Common myeloid progenitor, CD34-positive (primary cell): ENCODE results near the gene CCNDBP1.
"Not testable (repeated sequence)": the region's sequence is repeated elsewhere in the genome, so short reads cannot be mapped to it uniquely, and the experiment has no call there.

Experiments
- CTCF ChIA-PET: fragments of 350-600 bp; sonication (Branson Sonifier 250); formaldehyde crosslinking; loops from one replicate; lab custom pipeline; 2021; ENCODE audit warnings: antibody characterized with exemption; lab: Charles Lee
- POLR2A ChIA-PET: fragments of 350-600 bp; sonication (Branson Sonifier 250); formaldehyde crosslinking; loops from one replicate; lab custom pipeline; 2021; ENCODE audit warnings: antibody characterized with exemption; lab: Charles Lee
- DNase-seq, 3 donors: peaks; one replicate each; pipeline versions ENCODE4 v3.0.0 to v3.0.0-alpha.2; 2013
- H3K27ac ChIP-seq, 2 experiments: 1 replicate in 1 of 2; 2 replicates in 1 of 2; pipeline ENCODE4 v1.7.0; 2013; ENCODE audit warnings: inconsistent platforms in 2 of 2, low read length in 2 of 2, mild to moderate bottlenecking in 2 of 2, low read depth in 1 of 2, moderate library complexity in 1 of 2; ENCODE audit not compliant: severe bottlenecking in 2 of 2, insufficient read depth in 1 of 2, poor library complexity in 1 of 2
- H3K27me3 ChIP-seq, 5 experiments: replicated peaks in 2 of 5; 1 replicate in 3 of 5; 2 replicates in 2 of 5; pipeline versions ENCODE4 v1.6.1 to v1.7.0; 2013; ENCODE audit warnings: low read length in 4 of 5, mild to moderate bottlenecking in 2 of 5, moderate library complexity in 2 of 5, inconsistent platforms in 1 of 5; ENCODE audit not compliant: insufficient read depth in 5 of 5, control insufficient read depth in 4 of 5
- H3K36me3 ChIP-seq, 4 experiments: 1 replicate in 2 of 4; 2 replicates in 2 of 4; pipeline versions ENCODE4 v1.6.1 to v1.7.0; 2013; ENCODE audit warnings: low read length in 3 of 4, control low read depth in 1 of 4, mild to moderate bottlenecking in 1 of 4; ENCODE audit not compliant: control insufficient read depth in 4 of 4, insufficient read depth in 4 of 4
- H3K4me1 ChIP-seq, 4 experiments: 1 replicate in 3 of 4; 2 replicates in 1 of 4; pipeline versions ENCODE4 v1.6.1 to v1.7.1; 2013; ENCODE audit warnings: low read length in 3 of 4, mild to moderate bottlenecking in 3 of 4, control low read depth in 1 of 4, inconsistent platforms in 1 of 4, moderate library complexity in 1 of 4; ENCODE audit not compliant: control insufficient read depth in 4 of 4, insufficient read depth in 4 of 4; ENCODE audit errors: control extremely low read depth in 1 of 4
- H3K4me3 ChIP-seq, 7 experiments: 1 replicate in 4 of 7; 2 replicates in 3 of 7; pipeline versions ENCODE4 v1.5.1 to v1.7.0; 2013; ENCODE audit warnings: mild to moderate bottlenecking in 7 of 7, low read length in 6 of 7, moderate library complexity in 6 of 7, inconsistent platforms in 2 of 7, low read depth in 2 of 7, control low read depth in 1 of 7; ENCODE audit not compliant: insufficient read depth in 4 of 7, control insufficient read depth in 1 of 7; ENCODE audit errors: extremely low read depth in 1 of 7
- H3K9me3 ChIP-seq, 5 experiments: 1 replicate in 4 of 5; 2 replicates in 1 of 5; pipeline versions ENCODE4 v1.6.1 to v1.7.1; 2013; ENCODE audit warnings: low read length in 4 of 5, mild to moderate bottlenecking in 2 of 5, inconsistent platforms in 1 of 5, low read depth in 1 of 5, moderate library complexity in 1 of 5; ENCODE audit not compliant: control insufficient read depth in 4 of 5, insufficient read depth in 2 of 5; ENCODE audit errors: control extremely low read depth in 1 of 5
- WGBS: methylation state at CpG from one replicate; pipeline ENCODE4 v1.1.5; 2013; ENCODE audit not compliant: insufficient coverage; 5-methylcytosine and 5-hydroxymethylcytosine counted together

CCNDBP1 gene

GRCh38 chr15:43220991-43221403 is 35.8 kb downstream of the CCNDBP1 start, which contains the start of gene EPB42:
Gene EPB42 (minus strand): TSS chr15:43221018. CDS start chr15:43220825, 193 bp downstream.
- H3K4me1 ChIP-seq: peaks cover 0 to 15% (median 3%) of the 10 kb centered on the region in 4 experiments
- POLR2A ChIA-PET: interaction anchor here (1.6 kb wide), 1 partner anchor 13 kb away, joined by 4 read pairs; no protein-coding TSS in a partner anchor

DNA sequence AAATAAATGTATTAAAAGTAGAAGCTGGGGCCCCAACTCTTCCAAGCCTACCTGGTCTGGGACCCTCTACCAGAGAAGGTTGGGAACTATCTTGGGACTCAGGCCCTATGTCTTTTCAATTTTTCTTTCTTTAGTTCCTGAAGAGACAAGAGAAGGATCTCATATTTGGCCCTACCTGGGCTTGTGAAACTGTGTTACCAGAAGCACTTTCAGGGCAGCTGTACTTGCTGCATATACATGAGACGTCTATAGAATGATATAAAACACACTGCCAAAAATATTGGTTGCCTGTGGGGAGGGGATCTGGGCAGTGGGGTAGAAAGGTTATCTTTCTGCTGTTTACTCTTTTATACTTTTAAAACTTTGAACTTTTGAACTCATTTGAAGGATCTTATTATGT is 36.2 kb downstream of the CCNDBP1 start:
- Histone ChIP-seq H3K4me3 (no peak overlapping the region), H3K27me3 (no peaks in the 10 kb centered on the region), H3K4me1 (peaks cover 0 to 15% (median 3%) of the 10 kb centered on the region in 4 experiments), H3K9me3 (no peaks in the 10 kb centered on the region), H3K36me3 (no peaks in the 10 kb centered on the region), H3K27ac (peak overlapping the region in 1 of 2 experiments; percentile 25)
- DNase-seq: peak in 2 of 3 donors; percentile 19 to 34
- POLR2A ChIA-PET: no interaction called here
- CTCF ChIA-PET: interaction anchor here (1.2 to 2.1 kb wide), 3 partner anchors 17 to 65 kb away, joined by 3 to 8 read pairs (median 7); no protein-coding TSS in a partner anchor
- no CpG with 5 or more reads among the region's 1 CpG for WGBS

More at GRCh38 chr15:43220991-43221403, 35.8 kb downstream of the CCNDBP1 start, which contains the start of gene EPB42:
- CTCF ChIA-PET: interaction anchor here (1.2 to 2.1 kb wide), 4 partner anchors 10 to 65 kb away, joined by 3 to 8 read pairs (median 5); no protein-coding TSS in a partner anchor
- Histone ChIP-seq H3K27ac (peak within 1 kb of the TSS in 1 of 2 experiments; percentile 25), H3K9me3 (no peaks in the 10 kb centered on the region), H3K4me3 (no peak within 1 kb of the TSS), H3K36me3 (no peaks in the 10 kb centered on the region), H3K27me3 (no peaks in the 10 kb centered on the region)
- WGBS: 79% methylated on average over 3 of the region's 3 CpGs
- peak; percentile 47 to 82 (median 64) for DNase-seq

GRCh38 chr15:43225201-43225949 is 40.2 kb downstream of the CCNDBP1 start:
- CTCF ChIA-PET: interaction anchor here (0.6 to 7.7 kb wide), 23 partner anchors 9 to 1446 kb away, joined by 3 to 201 read pairs (median 9); partner anchors contain the start of genes CCNDBP1 and TGM5

GRCh38 chr15:43225950-43226255 is 40.7 kb downstream of the CCNDBP1 start:
- not testable (repeated sequence) for H3K9me3 ChIP-seq, DNase-seq, H3K4me3 ChIP-seq, H3K27ac ChIP-seq, H3K27me3 ChIP-seq, H3K36me3 ChIP-seq
- CTCF ChIA-PET: interaction anchor here (0.6 to 7.7 kb wide), 21 partner anchors 9 to 1446 kb away, joined by 3 to 201 read pairs (median 10); partner anchors contain the start of genes CCNDBP1 and TGM5
- POLR2A ChIA-PET: interaction anchor here (0.5 to 1.1 kb wide), 4 partner anchors 16 to 535 kb away, joined by 3 to 8 read pairs (median 3); no protein-coding TSS in a partner anchor
- H3K4me1 ChIP-seq: peaks cover 0 to 18% (median 5%) of the 10 kb centered on the region in 4 experiments
- WGBS: 81% methylated on average over 12 of the region's 12 CpGs

More at GRCh38 chr15:43225201-43225949, 40.2 kb downstream of the CCNDBP1 start:
- Histone ChIP-seq H3K27ac (no peak overlapping the region), H3K36me3 (no peaks in the 10 kb centered on the region), H3K9me3 (no peaks in the 10 kb centered on the region), H3K4me1 (peaks cover 0 to 17% (median 4%) of the 10 kb centered on the region in 4 experiments), H3K4me3 (no peak overlapping the region), H3K27me3 (peaks cover 0 to 2% (median 0%) of the 10 kb centered on the region in 5 experiments)
- DNase-seq: peak; percentile 77 to 88 (median 81)
- 54% methylated on average over 15 of the region's 16 CpGs for WGBS
- POLR2A ChIA-PET: interaction anchor here (0.5 to 1.4 kb wide), 5 partner anchors 16 to 534 kb away, joined by 3 to 8 read pairs (median 3); no protein-coding TSS in a partner anchor

DNA sequence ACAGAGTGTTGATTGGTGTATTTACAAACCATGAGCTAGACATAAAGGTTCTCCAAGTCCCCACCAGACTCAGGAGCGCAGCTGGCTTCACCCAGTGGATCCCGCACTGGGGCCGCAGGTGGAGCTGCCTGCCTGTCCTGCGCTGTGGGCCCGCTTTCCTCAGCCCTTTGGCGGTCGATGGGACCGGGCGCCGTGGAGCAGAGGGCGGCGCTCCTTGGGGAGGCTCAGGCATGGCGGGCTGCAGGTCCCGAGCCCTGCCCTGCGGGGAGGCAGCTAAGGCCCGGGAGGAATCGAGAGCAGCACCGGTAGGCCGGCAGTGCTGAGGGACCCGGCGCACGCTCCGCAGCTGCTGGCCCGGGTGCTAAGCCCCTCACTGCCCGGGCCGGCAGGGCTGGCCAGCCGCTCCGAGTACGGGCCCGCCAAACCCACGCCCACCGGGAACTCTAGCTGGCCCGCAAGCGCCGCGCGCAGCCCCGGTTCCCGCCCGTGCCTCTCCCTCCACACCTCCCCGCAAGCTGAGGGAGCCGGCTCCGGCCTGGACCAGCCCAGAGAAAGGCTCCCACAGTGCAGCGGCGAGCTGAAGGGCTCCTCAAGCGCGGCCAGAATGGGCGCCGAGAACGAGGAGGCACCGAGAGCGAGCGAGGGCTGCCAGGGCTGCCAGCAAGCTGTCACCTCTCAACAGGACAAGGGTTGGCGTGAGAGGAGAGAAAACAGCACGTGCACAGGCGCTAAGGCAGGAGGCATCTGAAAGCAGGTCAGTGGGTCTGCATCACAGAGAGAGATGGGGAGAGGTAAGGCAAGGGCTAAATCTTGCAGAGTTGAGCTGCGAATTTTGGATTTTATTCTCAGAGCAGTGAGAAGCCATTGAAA is 41.5 kb downstream of the CCNDBP1 start:
- DNase-seq: no peak
- H3K27ac ChIP-seq: no peak overlapping the region
- CTCF ChIA-PET: interaction anchor here (0.7 to 7.7 kb wide), 15 partner anchors 10 to 125 kb away, joined by 3 to 201 read pairs (median 16); partner anchors contain the start of genes CCNDBP1 and TGM5
- 98% methylated on average over 53 of the region's 57 CpGs for WGBS
- H3K36me3 ChIP-seq: no peaks in the 10 kb centered on the region
- H3K4me1 ChIP-seq: peaks cover 0 to 13% (median 5%) of the 10 kb centered on the region in 4 experiments
- peaks cover 0 to 2% (median 0%) of the 10 kb centered on the region in 5 experiments for H3K27me3 ChIP-seq
- no peaks in the 10 kb centered on the region for H3K9me3 ChIP-seq
- no peak overlapping the region for H3K4me3 ChIP-seq
- POLR2A ChIA-PET: no interaction called here

- ChIA-PET POLR2A (no interaction called here), CTCF (interaction anchor here (0.8 to 7.7 kb wide), 6 partner anchors 10 to 56 kb away, joined by 3 to 201 read pairs (median 16); partner anchors contain the start of gene TGM5)
- Histone ChIP-seq H3K4me3 (no peak overlapping the region), H3K9me3 (no peaks in the 10 kb centered on the region), H3K36me3 (no peaks in the 10 kb centered on the region), H3K27ac (no peak overlapping the region), H3K27me3 (peaks cover 0 to 3% (median 2%) of the 10 kb centered on the region in 5 experiments), H3K4me1 (peaks cover 0 to 19% (median 5%) of the 10 kb centered on the region in 4 experiments)
- DNase-seq: no peak
- WGBS: 83% methylated on average over 2 of the region's 5 CpGs
Measured at GRCh38 chr15:43229977-43230376, 44.8 kb downstream of the CCNDBP1 start.
